GM19238 (cell line): ENCODE data around the gene HPCA.
A peak's percentile ranks its signal among the peaks of the same experiment; 100 is the strongest.

Source experiments
- DNase-seq: peaks from one replicate; pipeline ENCODE4 v3.0.0; 2011; ENCODE audit warnings: low spot score; ENCODE audit not compliant: insufficient read length

Gene HPCA

DNA sequence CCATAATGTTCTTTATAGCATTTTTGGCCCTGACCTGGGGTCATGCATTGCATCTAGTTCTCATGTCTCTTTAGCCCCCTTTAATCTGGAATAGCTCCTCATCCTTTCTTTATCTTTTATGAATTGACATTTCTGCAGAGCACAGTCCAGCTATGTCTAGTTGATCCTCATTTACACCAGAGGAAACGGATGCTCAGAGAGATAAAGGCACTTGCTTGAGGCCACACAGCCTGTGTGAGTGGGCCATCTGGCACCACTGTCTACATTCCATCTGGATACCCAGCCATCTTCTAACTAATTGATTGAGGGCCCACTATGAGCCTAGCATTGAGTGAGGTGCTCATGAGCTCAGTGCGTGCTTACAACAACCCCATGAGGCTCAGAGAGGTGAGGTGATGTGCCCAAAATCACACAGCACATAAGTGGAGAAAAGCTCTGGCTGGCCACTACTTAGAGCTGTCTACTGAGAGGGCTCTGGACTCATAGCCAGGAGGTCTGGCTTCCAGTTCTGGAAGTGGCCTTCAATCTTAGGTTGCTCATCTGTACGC, 3.5 kb downstream of the HPCA start:
- no peak for DNase-seq

DNA sequence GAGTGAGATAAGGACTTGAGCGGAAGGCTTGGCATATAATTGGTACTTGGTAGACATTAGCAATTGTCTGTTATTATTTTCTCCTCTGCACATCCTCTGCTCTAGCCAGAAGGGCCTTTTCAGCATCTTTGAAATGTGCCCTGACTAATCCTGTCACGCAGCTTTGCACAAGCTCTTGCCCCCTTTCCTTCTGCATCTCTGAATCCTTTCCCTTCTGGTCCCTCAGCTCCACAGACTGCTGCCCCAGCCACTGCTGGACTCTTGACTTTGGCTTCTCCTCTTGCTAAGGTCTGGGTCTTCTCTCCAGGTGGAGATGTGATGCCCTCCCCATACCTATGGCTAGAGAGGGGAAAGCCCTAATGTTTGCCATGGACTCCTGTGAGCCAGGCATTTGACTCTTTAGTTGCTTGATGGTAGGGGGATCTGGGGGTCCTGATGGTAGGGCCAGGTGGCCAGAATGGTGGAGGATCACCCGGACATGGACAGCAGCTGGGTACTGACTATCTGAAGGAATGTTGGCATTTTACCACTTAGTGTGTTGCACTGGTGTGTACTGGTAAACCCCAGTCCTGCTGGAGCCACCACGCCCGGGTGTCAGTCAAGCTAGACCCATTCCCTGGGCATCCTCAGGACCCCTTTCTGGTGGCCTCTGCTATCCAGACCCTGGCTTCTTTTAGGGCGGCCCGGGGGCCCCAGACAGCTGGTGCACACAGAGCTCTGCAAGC, 4.4 kb downstream of the HPCA start:
- DNase-seq, result no peak

DNA sequence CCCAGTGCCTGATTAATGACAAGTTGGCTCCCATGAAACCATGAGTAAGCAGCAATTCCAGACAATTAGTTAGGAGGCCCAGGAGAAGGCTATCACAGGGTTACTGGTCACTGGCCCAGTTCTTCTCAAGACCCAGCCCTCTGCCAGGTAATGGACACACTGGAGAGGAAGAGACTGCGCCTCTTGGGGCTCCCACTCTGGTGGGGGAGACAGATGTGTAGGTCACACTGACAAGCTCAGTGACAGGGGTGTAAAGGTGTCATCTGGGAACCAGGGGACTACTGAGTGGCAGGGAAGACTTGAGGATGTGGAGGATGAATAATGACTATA, 4.9 kb downstream of the HPCA start:
- no peak for DNase-seq

DNA sequence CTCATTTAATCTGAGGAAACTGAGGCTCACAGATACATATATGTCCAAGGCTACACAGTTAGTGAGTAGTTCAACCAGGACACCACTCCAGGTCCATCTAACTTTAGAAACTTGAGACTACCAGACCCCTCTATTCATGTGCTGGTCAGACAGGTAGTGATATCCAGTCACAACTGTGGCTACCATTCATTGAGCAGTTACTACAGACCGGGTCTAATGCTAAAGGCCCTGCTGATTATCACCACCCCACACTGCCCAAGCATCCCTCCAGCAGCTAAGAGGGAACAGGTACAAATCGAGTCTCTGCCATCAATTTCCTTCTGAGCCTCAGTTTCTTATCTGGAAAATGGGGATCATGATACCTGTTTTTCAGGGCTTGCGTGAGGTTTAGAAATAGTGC, 5.3 kb downstream of the HPCA start:
- no peak for DNase-seq

DNA sequence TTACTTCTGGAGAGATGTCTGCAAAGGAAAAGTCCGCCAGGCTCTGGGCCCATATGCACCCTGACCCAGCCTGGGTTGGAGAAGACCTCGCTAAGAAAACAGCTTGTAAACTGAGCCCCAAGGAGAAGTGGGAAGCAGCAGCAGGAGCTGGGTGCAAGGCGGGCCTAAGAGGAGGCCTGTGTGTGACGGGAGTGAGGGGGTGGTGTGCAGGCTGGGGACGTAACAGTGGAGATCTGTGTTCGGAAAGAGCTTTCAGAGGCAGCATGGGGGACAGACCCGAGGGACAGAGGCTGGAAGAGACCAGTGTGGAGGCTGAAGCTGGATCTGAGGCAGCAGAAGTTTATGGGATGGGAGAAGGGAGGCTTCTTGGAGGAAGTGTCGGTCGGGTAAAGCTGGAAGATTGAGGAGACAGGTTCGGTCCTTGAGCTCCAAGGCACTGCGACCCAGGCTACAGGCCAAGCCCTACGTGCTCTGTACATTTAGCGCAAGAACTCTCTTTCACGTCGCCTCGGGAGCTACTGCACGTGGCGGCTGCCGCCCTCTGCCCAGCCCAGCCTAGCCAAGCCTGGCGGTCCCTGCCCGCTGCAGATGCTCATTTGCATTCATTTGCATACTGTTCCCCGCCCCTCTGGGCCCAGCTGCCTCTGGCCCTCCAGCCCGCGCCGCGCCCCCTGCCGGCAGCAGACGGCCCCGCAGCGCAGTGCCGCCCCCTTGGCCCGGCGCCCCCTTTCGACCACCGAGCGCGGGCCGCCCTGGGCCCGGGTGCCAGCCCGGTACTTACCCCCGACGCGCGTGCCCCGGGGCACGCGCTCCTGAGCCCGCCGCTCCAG, 6.3 kb downstream of the HPCA start:
- DNase-seq, result peak; percentile 59

DNA sequence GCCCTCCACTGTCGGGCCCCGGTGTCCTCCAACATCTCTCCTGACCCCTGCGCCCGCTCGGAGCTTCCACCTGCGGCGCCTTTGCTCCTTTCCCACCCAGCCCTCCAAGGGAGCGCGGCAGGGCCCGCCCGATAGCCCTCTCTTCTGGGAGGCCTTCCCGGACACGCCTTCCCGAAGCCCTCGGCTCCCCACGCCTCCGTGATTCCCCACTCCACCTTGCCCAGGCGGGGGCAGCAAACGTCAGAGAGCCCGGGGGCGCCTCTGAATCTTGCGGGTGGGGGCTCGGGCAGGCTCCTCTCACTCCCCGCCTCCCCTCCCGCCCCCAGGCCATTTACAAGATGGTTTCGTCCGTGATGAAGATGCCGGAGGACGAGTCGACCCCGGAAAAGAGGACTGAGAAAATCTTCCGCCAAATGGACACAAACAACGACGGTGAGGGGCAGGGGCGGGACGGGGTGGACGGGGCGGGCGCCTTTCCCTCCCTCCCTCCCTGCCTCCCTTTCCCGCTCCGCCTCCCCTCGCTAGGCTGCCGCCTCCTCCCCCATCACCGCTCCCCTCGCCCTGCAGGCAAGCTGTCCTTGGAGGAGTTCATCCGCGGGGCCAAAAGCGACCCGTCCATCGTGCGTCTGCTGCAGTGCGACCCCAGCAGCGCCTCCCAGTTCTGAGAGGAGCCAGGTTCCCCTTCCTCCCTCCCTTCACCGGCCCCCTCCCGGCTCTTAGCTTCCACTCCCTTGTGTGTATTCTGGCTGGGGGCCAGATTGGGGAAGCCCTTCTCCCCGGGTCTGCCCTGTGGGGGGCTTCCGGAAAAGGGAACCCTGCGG, 7.1 kb downstream of the HPCA start:
- no peak for DNase-seq

DNA sequence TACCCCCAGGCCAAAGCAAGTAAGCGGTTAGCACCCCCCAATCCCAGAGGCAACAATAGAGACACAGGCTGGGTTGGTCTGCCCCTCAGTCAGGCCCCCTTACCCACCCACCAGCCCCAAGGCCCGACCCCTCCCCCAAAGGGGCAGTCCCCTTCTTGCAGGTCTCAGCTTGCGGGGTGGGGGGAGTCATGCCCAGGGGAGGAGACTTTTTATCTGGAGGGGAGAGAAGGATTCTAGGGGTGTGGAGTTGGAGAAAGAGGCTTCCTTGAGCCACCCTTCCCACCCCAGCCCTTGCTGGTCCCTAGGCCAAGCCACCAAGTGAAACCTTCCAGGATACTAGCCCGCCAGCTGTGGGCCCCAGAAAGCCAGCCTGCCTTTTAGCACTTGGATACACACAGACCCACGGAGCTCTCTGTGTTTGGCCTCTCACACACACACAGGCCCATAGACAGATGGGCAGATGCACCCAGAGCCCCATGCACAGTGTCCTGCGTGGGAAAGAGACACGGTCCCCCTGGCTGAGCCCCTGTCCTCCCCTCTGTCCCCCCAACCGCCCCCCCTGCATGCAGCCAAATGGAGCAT, 7.8 kb downstream of the HPCA start:
- no peak for DNase-seq

DNA sequence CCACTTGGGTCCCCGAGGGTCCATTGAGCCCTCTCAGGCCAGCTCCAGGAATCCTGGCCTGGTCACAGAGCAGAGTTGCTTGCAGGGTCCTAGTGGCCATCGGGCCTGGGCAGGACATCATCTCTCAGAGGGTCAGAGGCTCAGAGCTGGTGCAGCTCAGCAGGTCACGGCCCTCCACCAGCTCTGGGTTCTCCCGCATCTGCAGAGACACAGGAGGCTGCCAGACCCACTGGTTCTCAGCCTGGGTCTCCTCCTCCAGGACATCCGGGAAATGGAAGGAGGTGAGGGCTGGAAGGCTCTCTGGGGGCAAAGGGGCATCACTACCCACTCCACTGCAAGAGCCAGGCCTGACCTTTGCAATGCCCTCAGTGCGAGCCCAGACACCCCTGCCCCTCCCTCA, 8.4 kb downstream of the HPCA start:
- no peak for DNase-seq

DNA sequence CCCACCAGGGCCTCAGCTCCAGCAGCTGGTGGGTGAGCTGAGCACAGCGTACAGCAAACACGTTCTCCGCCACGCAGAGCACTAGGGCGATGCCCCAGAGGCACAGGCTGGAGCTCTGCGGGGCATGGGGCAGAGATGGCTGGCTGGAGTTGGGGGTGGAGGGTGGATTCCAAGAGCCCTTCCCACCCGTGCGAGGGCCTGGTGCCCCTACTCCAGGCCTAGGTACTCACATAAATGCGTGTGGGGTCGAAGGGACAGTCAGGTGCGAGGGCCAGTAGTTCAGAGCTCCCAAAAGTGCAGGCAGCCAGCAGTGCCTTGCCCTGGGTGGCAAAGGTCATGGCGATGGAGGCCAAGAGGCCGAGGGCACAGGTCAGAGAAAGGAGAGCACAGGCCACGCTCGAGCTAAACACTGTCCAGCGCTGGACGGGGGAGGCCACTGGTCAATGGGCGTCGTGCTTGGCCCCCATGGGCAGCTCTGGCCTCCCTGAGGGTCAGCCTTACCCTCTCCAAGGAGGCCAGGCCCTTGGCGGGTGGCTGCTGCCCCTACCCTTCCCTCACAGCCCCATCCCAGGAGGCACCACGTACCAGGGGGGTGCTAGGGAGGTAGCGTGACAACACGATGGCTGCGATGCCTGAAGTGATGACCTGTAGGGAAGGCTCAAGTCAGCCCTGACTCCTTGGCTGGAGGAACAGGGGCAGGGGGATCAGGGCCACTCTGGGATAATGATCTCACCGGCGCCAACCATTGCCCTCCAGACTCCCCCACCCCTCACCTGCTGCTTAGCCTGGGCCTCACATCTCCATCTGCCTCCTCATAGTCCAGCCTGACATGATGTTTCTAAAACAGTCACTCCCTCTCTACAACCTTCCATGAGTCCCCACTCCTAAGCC, 9.3 kb downstream of the HPCA start:
- no peak for DNase-seq

DNA sequence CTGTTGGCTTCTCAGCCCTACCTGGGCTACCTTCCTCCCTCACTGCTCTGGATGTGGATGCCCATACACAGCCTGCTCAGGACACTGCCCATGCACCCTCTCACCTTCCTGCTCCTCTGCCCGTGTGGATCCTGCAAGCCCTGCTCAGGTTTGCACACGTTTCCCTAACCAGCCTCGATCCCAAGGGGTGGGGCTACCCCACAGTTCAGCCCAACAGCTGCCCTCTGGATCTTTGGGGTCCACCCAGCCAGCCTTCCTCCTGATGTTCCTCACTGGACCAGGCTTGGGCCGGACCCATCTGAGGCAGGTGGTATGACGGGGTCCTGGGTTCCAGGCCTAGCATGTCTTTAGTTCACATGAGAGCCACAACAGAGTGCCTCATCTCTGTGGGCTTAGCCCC, 10.2 kb downstream of the HPCA start:
- no peak for DNase-seq

DNA sequence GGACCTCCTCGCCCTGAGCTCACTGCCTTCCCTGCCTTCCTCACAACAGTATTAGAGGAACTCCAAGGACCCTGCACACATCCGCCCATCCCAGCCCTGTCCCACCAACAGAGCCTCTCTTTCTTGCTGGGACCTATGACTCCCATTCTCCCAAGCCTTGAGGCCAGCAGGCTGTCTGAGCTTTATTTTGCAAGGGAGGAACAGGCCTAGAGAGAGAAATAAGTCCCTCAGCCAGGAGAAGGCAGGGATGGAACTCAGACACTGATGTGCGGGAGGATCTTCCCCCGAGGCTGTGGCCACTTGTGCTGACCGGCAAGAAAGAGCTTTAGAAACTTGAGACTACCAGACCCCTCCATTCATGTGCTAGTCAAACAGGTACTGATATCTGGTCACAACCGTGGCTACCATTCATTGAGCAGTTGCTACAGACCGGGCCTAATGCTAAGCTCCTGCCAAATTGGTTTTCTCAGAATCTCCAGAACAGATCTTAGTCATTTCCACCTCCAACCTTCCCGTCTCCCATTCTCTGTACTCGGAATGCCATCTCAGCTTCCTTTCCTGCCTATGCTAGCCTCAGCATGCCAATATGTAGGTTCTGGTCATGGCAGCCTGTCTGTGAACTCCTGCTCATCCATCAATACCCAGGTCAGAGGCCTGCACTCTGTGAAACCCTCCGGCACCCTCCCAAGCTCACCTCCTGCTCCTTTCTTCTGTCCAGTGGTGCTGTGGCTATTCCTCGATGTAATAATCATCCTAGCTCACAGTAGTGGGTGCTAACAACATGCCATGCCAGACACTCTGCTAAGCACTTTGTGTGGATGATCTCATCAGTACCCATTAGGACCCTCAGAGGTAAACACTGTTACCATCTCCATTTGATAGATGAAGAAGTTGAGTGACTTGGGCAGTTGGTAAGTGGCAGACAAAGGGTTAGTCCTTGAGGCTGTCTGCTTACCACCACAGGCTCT, 11.1 kb downstream of the HPCA start:
- DNase-seq, result no peak

DNA sequence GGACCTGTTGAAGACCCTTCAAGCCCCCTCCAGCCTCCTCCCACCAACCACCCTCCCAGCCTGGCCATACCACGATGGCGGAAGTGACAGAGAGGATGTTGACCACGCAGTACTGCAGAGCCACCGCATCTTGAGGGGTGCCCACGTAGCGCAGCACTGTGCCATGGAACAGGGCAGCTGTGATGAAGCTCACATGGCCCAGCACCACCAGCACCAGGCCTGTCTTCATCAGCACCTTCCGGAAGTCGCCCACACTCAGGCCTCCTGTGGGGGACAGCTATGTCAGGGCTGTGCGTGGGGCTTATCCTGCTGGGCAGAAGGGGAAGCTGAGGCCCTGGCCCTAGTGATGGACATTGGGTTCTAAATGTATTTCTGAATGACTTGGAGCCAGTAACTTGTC, 11.8 kb downstream of the HPCA start:
- DNase-seq, result no peak

DNA sequence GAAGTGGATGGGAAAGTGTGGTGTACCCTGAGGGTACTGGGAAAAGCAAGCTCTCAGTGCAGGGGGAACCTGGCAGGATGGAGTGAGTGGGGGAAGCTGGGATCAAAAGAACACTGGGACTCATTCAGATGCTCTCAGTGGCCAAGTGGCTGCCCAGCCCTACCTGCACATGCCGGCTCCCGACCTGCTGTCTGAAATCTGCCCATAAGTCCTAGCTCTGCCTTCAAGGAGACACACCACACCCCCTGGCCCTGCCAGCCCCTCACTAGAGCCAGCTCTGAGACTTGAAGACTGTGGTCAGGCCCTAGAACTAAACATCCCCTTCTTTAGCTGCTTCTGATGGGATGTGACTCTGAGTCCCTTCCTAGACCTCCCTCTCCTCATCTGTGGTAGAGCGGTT, 12.7 kb downstream of the HPCA start:
- no peak for DNase-seq

DNA sequence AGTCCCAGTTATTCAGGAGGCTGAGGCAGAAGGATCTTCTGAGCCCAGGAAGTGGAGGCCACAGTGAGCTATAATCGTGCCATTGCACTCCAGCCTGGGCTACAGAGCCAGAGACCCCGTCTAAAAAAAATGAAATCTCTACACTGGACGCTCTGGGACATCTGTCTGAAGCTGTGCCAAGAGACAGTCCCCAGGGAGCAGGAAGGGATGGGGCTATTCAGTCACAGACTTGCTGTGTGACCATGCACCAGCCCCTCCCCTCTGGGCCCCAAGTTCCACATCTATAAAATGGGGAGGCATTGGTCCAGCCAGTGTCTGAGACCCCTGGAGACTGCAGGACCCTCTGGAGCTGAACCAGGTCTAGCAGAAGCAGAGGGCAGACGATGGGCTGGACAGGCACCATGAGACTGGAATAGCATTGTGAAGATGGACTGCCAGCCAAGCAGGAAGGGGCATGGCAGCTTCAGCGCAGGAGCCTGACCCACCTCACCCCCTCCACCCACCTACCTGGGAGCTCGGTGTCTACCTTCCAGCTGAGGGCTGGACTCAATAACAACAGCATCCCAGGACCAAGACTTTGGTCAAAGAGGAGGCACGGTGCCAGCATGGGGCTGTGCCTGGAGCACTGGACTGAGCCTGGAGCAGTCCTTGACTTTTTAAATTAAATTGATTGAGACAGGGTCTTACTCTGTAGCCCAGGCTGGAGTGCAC, 13.4 kb downstream of the HPCA start:
- no peak for DNase-seq

DNA sequence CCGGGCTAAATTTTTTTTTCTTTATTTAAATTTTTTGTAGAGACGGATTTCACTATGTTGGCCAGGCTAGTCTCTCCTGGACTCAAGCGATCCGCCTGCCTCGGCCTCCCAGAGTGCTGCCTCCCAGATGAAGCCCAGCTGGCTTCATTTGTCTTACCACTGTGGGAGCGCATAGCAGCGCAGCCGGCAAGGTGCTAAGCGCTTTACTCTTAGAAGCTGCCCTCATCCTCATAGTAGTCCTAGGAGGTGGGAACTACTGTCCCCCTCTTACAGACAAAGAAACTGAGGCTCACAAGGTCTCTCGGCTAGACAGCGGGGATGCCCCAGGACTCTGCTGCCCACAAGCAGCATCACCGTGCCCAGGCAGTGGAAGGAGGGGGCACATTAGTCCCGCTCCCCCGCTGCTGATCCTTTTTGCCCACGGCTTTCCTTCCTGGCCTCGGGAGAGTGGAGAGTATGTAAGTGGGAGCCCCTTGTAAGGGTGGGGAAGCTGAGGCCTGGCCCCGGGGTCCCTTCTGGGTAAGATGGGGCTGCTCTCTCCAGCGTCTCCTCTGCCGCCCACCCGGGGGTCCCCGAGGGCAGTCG, 14.2 kb downstream of the HPCA start:
- DNase-seq, result no peak

DNA sequence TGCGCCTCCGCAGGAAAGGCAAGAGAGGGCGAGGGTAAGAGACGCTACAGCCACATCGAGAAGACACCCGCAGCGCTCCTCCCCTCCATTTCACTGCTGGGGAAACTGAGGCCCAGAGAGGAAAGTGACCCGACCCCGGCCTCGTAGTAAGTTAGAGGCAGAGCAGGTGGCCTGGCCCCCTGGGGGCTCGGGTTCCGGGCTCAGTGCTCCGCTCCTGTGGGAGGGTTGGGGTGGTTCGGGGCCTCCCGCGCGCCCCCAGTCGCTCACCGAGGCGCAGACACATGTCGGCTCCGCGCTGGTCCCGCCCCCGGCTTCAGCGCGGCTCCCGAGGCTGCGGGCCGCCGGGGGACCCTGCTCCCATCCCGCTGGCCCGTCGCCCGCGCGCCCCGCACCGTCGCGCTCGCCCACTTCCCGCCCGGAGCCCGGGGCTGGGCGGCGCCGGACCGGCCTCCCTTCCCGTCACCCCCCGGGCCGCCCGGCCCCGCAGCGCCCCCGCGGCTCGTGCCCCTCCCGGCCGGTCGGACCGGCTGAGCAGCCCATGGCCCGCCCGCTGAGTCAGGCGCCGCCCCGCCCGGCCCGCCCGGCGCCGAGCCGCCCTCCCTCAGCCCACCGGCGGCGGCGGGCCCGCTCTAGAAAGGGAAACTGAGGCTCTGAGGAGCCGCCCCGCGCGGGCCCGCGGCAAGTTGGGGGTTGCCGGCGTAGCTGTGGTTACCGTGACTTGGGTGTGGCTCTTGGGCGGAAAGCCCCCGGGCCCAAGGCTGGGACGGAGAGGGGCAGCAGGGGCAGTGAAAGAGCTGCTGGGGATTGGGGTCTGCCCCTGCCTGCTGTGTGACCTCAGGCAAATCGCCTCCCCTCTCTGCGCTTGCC, 14.9 kb downstream of the HPCA start, which contains the start of gene TMEM54:
Gene TMEM54 (minus strand): TSS at position 434 of the 867 bp plus-strand sequence. CDS start 151 bp downstream, at position 283.
- DNase-seq, result no peak

DNA sequence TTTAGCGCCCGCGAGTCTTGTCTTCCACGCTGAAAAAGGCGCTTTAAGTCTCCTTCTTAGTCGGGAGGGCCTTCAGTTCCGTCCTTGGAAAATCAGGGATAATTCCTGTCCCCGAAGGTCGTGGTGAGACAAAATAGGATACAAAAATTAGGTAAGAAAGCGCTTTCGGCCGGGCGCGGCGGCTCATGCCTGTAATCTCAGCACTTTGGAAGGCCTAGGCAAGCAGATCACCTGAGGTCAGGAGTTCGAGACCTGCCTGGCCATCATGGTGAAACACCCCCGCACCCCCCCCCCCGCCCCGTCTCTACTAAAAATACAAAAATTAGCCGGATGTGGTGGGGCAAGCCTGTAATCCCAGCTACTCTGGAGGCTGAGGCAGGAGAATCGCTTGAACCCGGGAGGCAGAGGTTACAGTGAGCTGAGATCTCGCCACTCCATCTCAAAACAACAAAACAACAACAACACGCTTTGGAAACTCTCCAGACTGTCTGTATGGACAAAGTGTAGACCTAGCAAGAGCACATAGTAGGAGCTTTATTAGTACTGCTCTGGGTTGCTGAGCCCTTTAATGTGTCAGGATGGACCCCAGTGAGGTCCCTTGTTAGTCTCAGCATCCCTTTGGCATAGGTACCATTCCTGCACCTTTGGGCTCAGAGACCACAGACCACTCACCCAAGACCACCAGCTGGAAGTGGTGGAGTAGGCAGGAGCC, 15.7 kb downstream of the HPCA start:
- DNase-seq, result no peak
